Kidney glomerular epithelial cell (primary cell): ENCODE data around the gene SYCE3.

ENCODE experiments used
- DNase-seq: peaks from one replicate; lab custom pipeline; 2025; lab: John Stamatoyannopoulos, UW

SYCE3 gene

GRCh38 chr22:50600538-50600937 lies 37.8 kb upstream of the SYCE3 start, which contains the start of gene MAPK8IP2:
MAPK8IP2 (plus strand) TSS chr22:50600793; CDS start chr22:50600819, 26 bp downstream.
- no peak for DNase-seq

- DNase-seq: no peak
Observed at GRCh38 chr22:50599816-50600455, 37.2 kb upstream of the SYCE3 start.

- no peak for DNase-seq
Observed at GRCh38 chr22:50597097-50597496, 34.4 kb upstream of the SYCE3 start.

- no peak for DNase-seq
Observed at GRCh38 chr22:50595189-50595588, 32.5 kb upstream of the SYCE3 start.

- no peak for DNase-seq
Observed at GRCh38 chr22:50587407-50587806, 24.7 kb upstream of the SYCE3 start.

GRCh38 chr22:50586416-50586815 lies 23.7 kb upstream of the SYCE3 start:
- no peak for DNase-seq

GRCh38 chr22:50585781-50586180 lies 23.1 kb upstream of the SYCE3 start:
- no peak for DNase-seq

- DNase-seq: no peak
Observed at GRCh38 chr22:50585238-50585637, 22.5 kb upstream of the SYCE3 start.

- DNase-seq: no peak
Observed at GRCh38 chr22:50584106-50585096, 21.7 kb upstream of the SYCE3 start.

- peak; percentile 62 for DNase-seq
Observed at GRCh38 chr22:50583294-50583861, 20.7 kb upstream of the SYCE3 start.

- DNase-seq: peak; percentile 97
Observed at GRCh38 chr22:50582493-50583293, 20.0 kb upstream of the SYCE3 start, which contains the start of gene CHKB. CHKB (minus strand) TSS chr22:50582849; CDS start chr22:50582781, 68 bp downstream.

- no peak for DNase-seq
Observed at GRCh38 chr22:50581950-50582492, 19.3 kb upstream of the SYCE3 start.

- DNase-seq: no peak
Observed at GRCh38 chr22:50581031-50581949, 18.6 kb upstream of the SYCE3 start.

- no peak for DNase-seq
Observed at GRCh38 chr22:50579752-50580151, 17.0 kb upstream of the SYCE3 start.

- DNase-seq: no peak
Observed at GRCh38 chr22:50578776-50579310, 16.1 kb upstream of the SYCE3 start.

- no peak for DNase-seq
Observed at GRCh38 chr22:50577987-50578775, 15.5 kb upstream of the SYCE3 start, which contains the start of gene CPT1B. CPT1B (minus strand) TSS chr22:50578427; CDS start chr22:50577915, 512 bp downstream.

GRCh38 chr22:50577697-50577986 lies 14.9 kb upstream of the SYCE3 start:
- no peak for DNase-seq

GRCh38 chr22:50576806-50577696 lies 14.3 kb upstream of the SYCE3 start:
- DNase-seq: no peak
